GM12865 (cell line): ENCODE measurements around the gene CCDC184.

ENCODE experiments used
- DNase-seq: peaks from one replicate; pipeline ENCODE4 v3.0.0; 2010; ENCODE audit warnings: low read depth
- H3K4me3 ChIP-seq: 2 replicates; pipeline ENCODE4 v1.5.1; 2011; ENCODE audit warnings: mild to moderate bottlenecking, low read depth, low read length, control low read depth
- TF ChIP-seq, protein P1 (sequence below): IDR thresholded peaks from 2 replicates; pipeline ENCODE4 v1.5.1; 2011; ENCODE audit warnings: low read length, control low read depth, low read depth, inconsistent platforms; ENCODE audit not compliant: insufficient read depth; ENCODE audit errors: missing control alignments

CCDC184 gene

DNA sequence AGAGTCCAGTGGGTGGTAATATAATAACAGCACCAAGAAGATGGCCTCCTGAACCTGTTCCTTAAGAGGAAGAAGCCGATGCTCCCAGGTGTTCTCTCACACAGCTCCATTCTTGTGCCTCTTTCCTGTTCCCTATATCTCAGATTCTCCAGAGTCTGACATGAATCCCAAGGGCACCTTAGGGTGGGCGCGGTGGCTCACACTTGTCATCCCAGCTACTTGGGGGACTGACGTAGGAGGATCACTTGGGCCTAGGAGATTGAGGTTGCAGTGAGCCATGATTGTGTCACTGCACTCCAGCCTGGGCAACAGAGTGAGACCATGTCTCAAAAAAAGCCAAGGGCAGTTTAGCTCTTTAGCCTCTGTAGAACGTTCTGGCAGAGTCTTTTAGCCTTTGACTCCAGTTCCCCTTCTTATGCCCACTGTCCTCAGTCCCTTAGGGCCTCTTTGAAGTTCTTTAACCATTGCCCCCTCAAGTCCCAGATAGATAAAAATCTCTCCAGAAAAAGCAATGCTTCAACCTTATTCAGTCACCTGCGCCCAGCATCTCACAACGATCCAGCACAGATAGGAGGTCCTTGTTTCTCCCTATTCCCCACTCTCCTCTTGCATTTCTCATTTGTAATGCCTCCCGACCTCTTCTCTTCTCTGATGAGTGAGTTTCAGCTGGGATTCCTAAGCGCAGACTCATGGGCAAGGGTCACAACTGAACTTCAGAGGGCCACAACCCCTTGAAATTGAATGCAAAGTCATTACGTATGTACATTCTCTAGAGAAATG is 4.7 kb downstream of the CCDC184 start:
- TF ChIP-seq, protein P1, sequence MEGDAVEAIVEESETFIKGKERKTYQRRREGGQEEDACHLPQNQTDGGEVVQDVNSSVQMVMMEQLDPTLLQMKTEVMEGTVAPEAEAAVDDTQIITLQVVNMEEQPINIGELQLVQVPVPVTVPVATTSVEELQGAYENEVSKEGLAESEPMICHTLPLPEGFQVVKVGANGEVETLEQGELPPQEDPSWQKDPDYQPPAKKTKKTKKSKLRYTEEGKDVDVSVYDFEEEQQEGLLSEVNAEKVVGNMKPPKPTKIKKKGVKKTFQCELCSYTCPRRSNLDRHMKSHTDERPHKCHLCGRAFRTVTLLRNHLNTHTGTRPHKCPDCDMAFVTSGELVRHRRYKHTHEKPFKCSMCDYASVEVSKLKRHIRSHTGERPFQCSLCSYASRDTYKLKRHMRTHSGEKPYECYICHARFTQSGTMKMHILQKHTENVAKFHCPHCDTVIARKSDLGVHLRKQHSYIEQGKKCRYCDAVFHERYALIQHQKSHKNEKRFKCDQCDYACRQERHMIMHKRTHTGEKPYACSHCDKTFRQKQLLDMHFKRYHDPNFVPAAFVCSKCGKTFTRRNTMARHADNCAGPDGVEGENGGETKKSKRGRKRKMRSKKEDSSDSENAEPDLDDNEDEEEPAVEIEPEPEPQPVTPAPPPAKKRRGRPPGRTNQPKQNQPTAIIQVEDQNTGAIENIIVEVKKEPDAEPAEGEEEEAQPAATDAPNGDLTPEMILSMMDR = no peak
- H3K4me3 ChIP-seq = no peak overlapping the region
- no peak for DNase-seq

DNA sequence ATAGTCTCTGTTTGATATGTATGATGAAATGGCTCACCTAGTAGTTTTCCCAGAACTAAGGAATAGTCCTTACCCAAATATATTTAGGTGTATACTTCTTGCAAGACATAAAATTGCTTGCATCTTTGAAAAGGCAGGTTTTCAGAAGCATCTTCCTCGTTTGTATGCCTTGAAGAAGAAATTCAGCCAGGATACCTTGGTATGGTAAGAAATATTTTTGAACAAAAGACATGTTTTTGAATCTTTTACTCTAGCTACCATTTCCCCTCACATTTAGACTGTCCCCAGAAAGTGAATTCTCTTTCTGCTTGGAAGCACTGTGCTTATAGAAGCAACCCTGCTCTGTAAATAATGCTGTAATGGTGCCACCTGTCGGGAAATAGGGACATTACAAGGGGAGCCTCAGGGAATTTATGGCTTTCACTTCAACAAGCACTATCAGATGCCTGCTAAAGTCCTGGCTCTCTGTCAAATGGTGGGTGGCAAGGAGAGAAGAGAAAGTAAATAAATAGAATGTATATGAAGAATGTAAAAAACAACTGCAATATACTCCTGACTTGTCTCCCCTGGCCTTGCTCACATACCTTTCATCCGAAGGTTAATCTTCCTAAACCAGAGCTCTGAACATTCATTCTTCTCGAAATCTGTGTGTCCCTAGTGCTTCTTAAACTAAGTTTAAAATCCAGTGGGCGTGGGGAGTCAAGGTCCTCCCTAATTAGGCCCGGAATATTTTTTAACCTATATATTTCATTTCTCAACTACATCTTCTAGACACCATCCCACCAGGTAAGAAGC is 6.1 kb downstream of the CCDC184 start:
- TF ChIP-seq, protein P1 = peak; percentile 76
- H3K4me3 ChIP-seq = no peak overlapping the region
- DNase-seq = peak; percentile 71

DNA sequence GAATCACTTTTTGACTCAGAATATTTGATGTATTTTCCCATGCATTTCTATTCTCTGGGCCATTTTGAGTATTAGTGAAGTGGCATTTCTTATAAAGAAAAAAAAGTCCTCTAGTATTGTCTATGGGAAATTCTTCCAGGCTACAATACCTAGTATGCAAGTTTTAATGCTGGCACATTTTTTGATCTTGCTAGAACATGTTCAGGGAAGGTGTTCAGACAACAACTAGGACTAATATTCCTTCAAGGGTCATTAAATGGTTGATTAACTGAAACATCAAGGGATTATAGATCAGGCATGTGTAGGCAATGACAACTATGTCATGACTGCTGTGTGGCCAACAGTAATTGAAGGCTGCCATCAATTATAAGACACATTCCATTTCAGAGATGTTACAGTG is 7.7 kb downstream of the CCDC184 start:
- TF ChIP-seq, protein P1 = no peak
- DNase-seq = no peak
- no peak overlapping the region for H3K4me3 ChIP-seq

DNA sequence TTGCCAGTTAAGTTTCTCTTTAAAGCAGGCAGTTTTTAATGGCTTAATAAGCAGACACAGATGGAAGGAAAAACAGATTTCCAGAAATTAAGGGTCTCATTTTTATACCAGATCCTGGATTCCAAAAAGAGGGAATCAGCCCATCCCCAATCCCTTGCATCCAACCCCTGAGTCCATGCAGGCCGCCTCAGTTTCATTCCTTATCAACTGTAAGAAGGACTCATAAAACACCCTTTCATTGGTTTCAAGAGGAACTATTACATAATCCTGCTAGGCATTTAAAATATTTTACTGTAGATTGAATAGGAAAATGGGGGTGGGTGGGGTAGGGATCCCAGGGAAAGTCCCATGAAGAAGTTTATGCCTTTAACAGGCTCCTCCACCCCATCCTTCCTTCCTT is 9.4 kb downstream of the CCDC184 start:
- TF ChIP-seq, protein P1 = no peak
- no peak for DNase-seq
- H3K4me3 ChIP-seq = no peak overlapping the region

DNA sequence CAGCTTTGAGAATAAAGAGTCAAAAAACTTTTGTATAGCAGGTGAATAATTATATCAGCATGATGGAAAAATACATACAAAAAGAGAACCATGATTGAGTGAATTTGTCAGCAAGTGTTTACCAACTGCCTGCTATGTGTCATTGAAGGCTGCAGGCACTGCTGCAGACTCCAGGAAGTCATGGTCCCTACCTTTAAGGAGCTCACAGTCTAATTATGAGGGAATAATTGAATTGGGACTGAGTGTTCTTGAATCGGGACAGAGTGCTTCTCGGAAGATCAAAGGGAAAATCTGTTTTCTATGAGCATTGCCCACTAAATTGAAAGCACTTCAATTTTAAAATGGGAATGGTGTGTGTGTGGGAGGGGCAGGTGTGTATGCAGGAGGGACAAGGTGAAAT is 10.2 kb downstream of the CCDC184 start:
- H3K4me3 ChIP-seq = no peak overlapping the region
- no peak for DNase-seq
- TF ChIP-seq, protein P1 = no peak

DNA sequence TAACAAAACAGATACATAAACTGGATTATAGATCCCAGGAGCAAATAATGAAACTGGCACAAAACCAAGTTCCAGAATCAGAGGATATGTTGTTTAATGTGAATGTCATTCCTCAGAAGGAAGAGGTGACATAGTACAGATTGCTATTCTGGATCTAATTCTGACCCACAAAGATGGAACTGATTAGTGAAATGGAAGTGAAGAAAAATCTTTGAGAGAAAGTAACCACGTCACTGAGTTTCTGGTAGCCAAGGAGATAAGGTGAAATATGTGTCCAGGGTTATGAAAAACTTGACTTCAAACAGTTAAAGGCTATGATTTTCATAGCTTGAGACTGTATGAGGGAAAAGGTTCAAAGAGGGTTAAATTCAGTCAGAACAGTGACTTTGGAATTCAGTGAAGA is 11.4 kb downstream of the CCDC184 start:
- no peak overlapping the region for H3K4me3 ChIP-seq
- TF ChIP-seq, protein P1 = no peak
- DNase-seq = no peak
